ENCODE results near the gene CYP2C8. TPM values are rescaled to one million over a fixed set of nuclear protein-coding genes. Genes with fewer than 3 reads are reported as not detected.

Gene CYP2C8
- total and polyA plus RNA-seq, 2 of the 4 experiments (the other 2 are of a cell fraction) = 0.05 TPM; not detected in 1

DNA sequence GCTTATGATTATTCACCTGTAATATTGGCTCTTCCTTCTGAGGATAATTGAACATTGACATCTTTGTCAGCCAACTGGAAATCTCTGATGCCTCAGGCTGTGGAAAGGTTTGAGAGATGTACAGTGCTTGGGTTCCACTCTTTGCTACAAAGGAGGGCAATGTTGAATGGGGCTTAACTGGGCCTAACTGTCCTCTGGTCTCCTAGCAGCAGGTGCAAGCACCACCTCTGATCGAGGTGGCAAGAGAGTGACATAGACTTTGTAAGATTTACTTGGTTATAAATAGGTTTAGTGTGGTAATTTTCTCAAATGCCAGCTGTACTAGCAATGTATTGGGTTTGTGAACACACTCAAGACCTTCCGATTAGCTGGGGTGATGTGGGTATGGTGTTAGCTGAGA is 21.1 kb downstream of the CYP2C8 start:
- WGBS, 2 experiments (ENCODE audit: extremely low coverage in 2 of 2, insufficient read length in 1 of 2) = 20% methylated on average over 1 of the region's 2 CpGs; no CpG with 5 or more reads in 1 of the 2 experiments
- Histone ChIP-seq H3K4me3 (ENCODE audit: insufficient read depth, low read depth, low read length) (no peak overlapping the region), H3K4me1 (ENCODE audit: control insufficient read depth, insufficient read depth, low read length) (no peaks in the 10 kb centered on the region), H3K56ac (ENCODE audit: extremely low read depth, insufficient read depth, low read length) (no peak overlapping the region), H3K9me3 (ENCODE audit: control insufficient read depth, insufficient read depth, low read length) (no peaks in the 10 kb centered on the region), H3K9me1 (ENCODE audit: insufficient read depth, low read length) (no peaks in the 10 kb centered on the region), H2BK5ac (ENCODE audit: low read depth, low read length, poor library complexity, severe bottlenecking) (no peak overlapping the region), H4K8ac (ENCODE audit: low read depth in 2 of 2, low read length in 2 of 2) (no peak overlapping the region), H3K23ac (ENCODE audit: low read depth, low read length) (no peak overlapping the region), H4K5ac (ENCODE audit: low read depth, low read length) (no peak overlapping the region), H2AK9ac (replicated peaks; ENCODE audit: low read depth, low read length, poor library complexity) (no peak overlapping the region), H4K20me1 (ENCODE audit: insufficient read depth, low read length) (no peaks in the 10 kb centered on the region), H2BK20ac (ENCODE audit: low read depth, low read length) (no peak overlapping the region), H3K18ac (ENCODE audit: low read depth, low read length) (no peak overlapping the region), H3K27ac (ENCODE audit: insufficient read depth, low read length) (no peak overlapping the region), H3K36me3 (ENCODE audit: control insufficient read depth, insufficient read depth, low read length) (no peaks in the 10 kb centered on the region), H3K4ac (ENCODE audit: low read depth, low read length) (no peak overlapping the region), H3K27me3 (ENCODE audit: control insufficient read depth, insufficient read depth, low read length) (no peaks in the 10 kb centered on the region), H3K9ac (ENCODE audit: low read depth, low read length) (no peak overlapping the region), H2BK15ac (ENCODE audit: low read depth, low read length) (no peak overlapping the region), H3K14ac (replicated peaks; ENCODE audit: low read depth, low read length) (no peak overlapping the region), H4K91ac (ENCODE audit: insufficient read depth, low read depth, low read length) (no peak overlapping the region), H2BK120ac (ENCODE audit: low read depth, low read length) (no peak overlapping the region), H3K4me2 (ENCODE audit: low read depth, low read length) (no peak overlapping the region), H2AFZ (replicated peaks; ENCODE audit: low read length, poor library complexity) (no peak overlapping the region), H3K79me1 (ENCODE audit: low read depth in 1 of 2, low read length in 2 of 2) (no peaks in the 10 kb centered on the region), H2AK5ac (ENCODE audit: low read depth, low read length) (no peak overlapping the region)
- DNase-seq = no peak
- ATAC-seq (ENCODE audit: low read depth) = no peak
- TF ChIP-seq MAZ (IDR thresholded peaks at IDR 0.05; ENCODE audit: borderline replicate concordance, low read depth, low read length) (no peak), MAFK (IDR thresholded peaks at IDR 0.05; ENCODE audit: low read depth, low read length) (no peak), POLR2A (IDR thresholded peaks at IDR 0.05; ENCODE audit: low read depth, low read length) (no peak), CHD1 (IDR thresholded peaks at IDR 0.05; ENCODE audit: low read depth, low read length) (no peak), NFE2L2 (IDR thresholded peaks at IDR 0.05; ENCODE audit: low read depth, low read length) (no peak), MXI1 (IDR thresholded peaks at IDR 0.05; ENCODE audit: borderline replicate concordance, low read depth, low read length) (no peak), RAD21 (IDR thresholded peaks at IDR 0.05; ENCODE audit: low read length) (no peak), BHLHE40 (IDR thresholded peaks at IDR 0.05; ENCODE audit: low read depth, low read length) (no peak), CEBPB (IDR thresholded peaks at IDR 0.05; ENCODE audit: low read depth, low read length) (no peak), FOS (IDR thresholded peaks at IDR 0.05; ENCODE audit: low read depth, low read length) (no peak), SMC3 (IDR thresholded peaks at IDR 0.05; ENCODE audit: low read depth, low read length) (no peak), RCOR1 (IDR thresholded peaks at IDR 0.05; ENCODE audit: insufficient replicate concordance, low read length) (no peak), RFX5 (IDR thresholded peaks at IDR 0.05; ENCODE audit: low read depth, low read length) (no peak)
- TF ChIP-seq, protein P1, sequence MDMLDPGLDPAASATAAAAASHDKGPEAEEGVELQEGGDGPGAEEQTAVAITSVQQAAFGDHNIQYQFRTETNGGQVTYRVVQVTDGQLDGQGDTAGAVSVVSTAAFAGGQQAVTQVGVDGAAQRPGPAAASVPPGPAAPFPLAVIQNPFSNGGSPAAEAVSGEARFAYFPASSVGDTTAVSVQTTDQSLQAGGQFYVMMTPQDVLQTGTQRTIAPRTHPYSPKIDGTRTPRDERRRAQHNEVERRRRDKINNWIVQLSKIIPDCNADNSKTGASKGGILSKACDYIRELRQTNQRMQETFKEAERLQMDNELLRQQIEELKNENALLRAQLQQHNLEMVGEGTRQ (IDR thresholded peaks at IDR 0.05; ENCODE audit: low read depth, low read length) = no peak
- TF ChIP-seq, protein P2, sequence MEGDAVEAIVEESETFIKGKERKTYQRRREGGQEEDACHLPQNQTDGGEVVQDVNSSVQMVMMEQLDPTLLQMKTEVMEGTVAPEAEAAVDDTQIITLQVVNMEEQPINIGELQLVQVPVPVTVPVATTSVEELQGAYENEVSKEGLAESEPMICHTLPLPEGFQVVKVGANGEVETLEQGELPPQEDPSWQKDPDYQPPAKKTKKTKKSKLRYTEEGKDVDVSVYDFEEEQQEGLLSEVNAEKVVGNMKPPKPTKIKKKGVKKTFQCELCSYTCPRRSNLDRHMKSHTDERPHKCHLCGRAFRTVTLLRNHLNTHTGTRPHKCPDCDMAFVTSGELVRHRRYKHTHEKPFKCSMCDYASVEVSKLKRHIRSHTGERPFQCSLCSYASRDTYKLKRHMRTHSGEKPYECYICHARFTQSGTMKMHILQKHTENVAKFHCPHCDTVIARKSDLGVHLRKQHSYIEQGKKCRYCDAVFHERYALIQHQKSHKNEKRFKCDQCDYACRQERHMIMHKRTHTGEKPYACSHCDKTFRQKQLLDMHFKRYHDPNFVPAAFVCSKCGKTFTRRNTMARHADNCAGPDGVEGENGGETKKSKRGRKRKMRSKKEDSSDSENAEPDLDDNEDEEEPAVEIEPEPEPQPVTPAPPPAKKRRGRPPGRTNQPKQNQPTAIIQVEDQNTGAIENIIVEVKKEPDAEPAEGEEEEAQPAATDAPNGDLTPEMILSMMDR (conservative IDR thresholded peaks at IDR 0.05; ENCODE audit: low read depth, low read length) = no peak
- TF ChIP-seq, protein P3, sequence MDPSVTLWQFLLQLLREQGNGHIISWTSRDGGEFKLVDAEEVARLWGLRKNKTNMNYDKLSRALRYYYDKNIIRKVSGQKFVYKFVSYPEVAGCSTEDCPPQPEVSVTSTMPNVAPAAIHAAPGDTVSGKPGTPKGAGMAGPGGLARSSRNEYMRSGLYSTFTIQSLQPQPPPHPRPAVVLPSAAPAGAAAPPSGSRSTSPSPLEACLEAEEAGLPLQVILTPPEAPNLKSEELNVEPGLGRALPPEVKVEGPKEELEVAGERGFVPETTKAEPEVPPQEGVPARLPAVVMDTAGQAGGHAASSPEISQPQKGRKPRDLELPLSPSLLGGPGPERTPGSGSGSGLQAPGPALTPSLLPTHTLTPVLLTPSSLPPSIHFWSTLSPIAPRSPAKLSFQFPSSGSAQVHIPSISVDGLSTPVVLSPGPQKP (IDR thresholded peaks at IDR 0.05; ENCODE audit: borderline replicate concordance, low read depth, low read length) = no peak
- dilution Hi-C loops (cut with HindIII; ENCODE audit: low sequenced_read_pairs, unreplicated experiment) (no loop called here), intact Hi-C loops (cut with micrococcal nuclease) (no loop called here), in situ Hi-C loops (cut with MboI; ENCODE audit: low sequenced_read_pairs) (no loop called here)
- ChIA-PET CTCF (no interaction called here), POLR2A (ENCODE audit: unreplicated experiment) (no interaction called here)
- no TSS peak for BruUV-seq (replicated peaks)

All from IMR-90 (cell line).